ENCODE data around the gene YTHDF2.
"Not testable (repeated sequence)": the region's sequence is repeated elsewhere in the genome, so short reads cannot be mapped to it uniquely, and the experiment has no call there.

The YTHDF2 gene

GRCh38 chr1:28736450-28737306 lies at the start of gene YTHDF2:
Gene YTHDF2 (plus strand): TSS chr1:28736940. CDS start chr1:28737121, 181 bp downstream.
- Histone ChIP-seq H3K9ac (ENCODE audit: low read length in 2 of 2) (peak within 1 kb of the TSS; percentile 93 to 98), H3K36me3 (ENCODE audit: control insufficient read depth in 2 of 2, insufficient read depth in 2 of 2, low read length in 2 of 2) (peaks cover 2 to 6% of the 10 kb centered on the region in 2 donors), H3K27ac (ENCODE audit: low read length) (peak within 1 kb of the TSS; percentile 94), H3K27me3 (ENCODE audit: control insufficient read depth in 1 of 2, insufficient read depth in 2 of 2, low read length in 2 of 2) (no peaks in the 10 kb centered on the region), H3K9me3 (ENCODE audit: control insufficient read depth in 2 of 2, low read length in 2 of 2) (no peaks in the 10 kb centered on the region), H3K4me3 (ENCODE audit: low read length in 2 of 2) (peak within 1 kb of the TSS; percentile 84 to 91), H3K4me1 (ENCODE audit: control insufficient read depth, insufficient read depth, low read length) (peaks cover 26% of the 10 kb centered on the region)

- H3K4me3 ChIP-seq (ENCODE audit: low read length in 2 of 2); H3K36me3 ChIP-seq (ENCODE audit: control insufficient read depth in 2 of 2, insufficient read depth in 2 of 2, low read length in 2 of 2): not testable (repeated sequence)
These were observed 45.1 kb upstream of the YTHDF2 start for GRCh38 chr1:28691627-28692026.

GRCh38 chr1:28703629-28704028 lies 33.1 kb upstream of the YTHDF2 start:
- H3K36me3 ChIP-seq (ENCODE audit: control insufficient read depth in 2 of 2, insufficient read depth in 2 of 2, low read length in 2 of 2): peaks cover 24 to 29% of the 10 kb centered on the region in 2 donors

More at GRCh38 chr1:28691627-28692026, 45.1 kb upstream of the YTHDF2 start:
- not testable (repeated sequence) for H3K27me3 ChIP-seq (ENCODE audit: control insufficient read depth in 1 of 2, insufficient read depth in 2 of 2, low read length in 2 of 2); H3K4me1 ChIP-seq (ENCODE audit: control insufficient read depth, insufficient read depth, low read length); H3K9ac ChIP-seq (ENCODE audit: low read length in 2 of 2); H3K27ac ChIP-seq (ENCODE audit: low read length); H3K9me3 ChIP-seq (ENCODE audit: control insufficient read depth in 2 of 2, low read length in 2 of 2)

DNA sequence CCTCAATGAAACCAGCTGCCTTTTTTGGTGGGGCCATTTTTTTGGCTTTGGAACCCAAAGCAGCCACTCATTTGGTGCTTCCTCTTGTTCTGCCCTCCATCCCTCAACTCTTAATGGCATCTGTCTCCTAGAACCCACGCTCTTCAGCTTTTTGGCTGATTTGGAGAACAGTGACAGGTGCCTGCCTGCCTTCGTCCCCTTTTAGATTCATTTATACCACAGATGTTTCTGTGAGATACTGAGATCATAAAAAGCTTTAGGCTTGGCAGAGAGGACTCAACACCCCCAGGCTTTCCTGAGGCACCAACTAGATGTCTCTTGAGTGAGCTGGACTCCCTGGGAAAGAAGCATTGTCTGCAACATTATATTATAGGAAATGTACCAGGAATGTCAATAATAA lies 20.4 kb upstream of the YTHDF2 start:
- no peak overlapping the region for H3K27ac ChIP-seq (ENCODE audit: low read length)
- H3K36me3 ChIP-seq (ENCODE audit: control insufficient read depth in 2 of 2, insufficient read depth in 2 of 2, low read length in 2 of 2): peaks cover 9 to 24% of the 10 kb centered on the region in 2 donors
- no peak overlapping the region for H3K4me3 ChIP-seq (ENCODE audit: low read length in 2 of 2)
- H3K9me3 ChIP-seq (ENCODE audit: control insufficient read depth in 2 of 2, low read length in 2 of 2): no peaks in the 10 kb centered on the region
- H3K4me1 ChIP-seq (ENCODE audit: control insufficient read depth, insufficient read depth, low read length): no peaks in the 10 kb centered on the region
- H3K27me3 ChIP-seq (ENCODE audit: control insufficient read depth in 1 of 2, insufficient read depth in 2 of 2, low read length in 2 of 2): no peaks in the 10 kb centered on the region
- H3K9ac ChIP-seq (ENCODE audit: low read length in 2 of 2): no peak overlapping the region

More at GRCh38 chr1:28703629-28704028, 33.1 kb upstream of the YTHDF2 start:
- H3K4me1 ChIP-seq (ENCODE audit: control insufficient read depth, insufficient read depth, low read length): no peaks in the 10 kb centered on the region
- H3K4me3 ChIP-seq (ENCODE audit: low read length in 2 of 2): no peak overlapping the region
- no peak overlapping the region for H3K9ac ChIP-seq (ENCODE audit: low read length in 2 of 2)
- H3K27me3 ChIP-seq (ENCODE audit: control insufficient read depth in 1 of 2, insufficient read depth in 2 of 2, low read length in 2 of 2): no peaks in the 10 kb centered on the region
- H3K27ac ChIP-seq (ENCODE audit: low read length): no peak overlapping the region
- no peaks in the 10 kb centered on the region for H3K9me3 ChIP-seq (ENCODE audit: control insufficient read depth in 2 of 2, low read length in 2 of 2)

GRCh38 chr1:28718166-28718565 lies 18.6 kb upstream of the YTHDF2 start:
- H3K27ac ChIP-seq (ENCODE audit: low read length): no peak overlapping the region
- no peak overlapping the region for H3K4me3 ChIP-seq (ENCODE audit: low read length in 2 of 2)
- H3K36me3 ChIP-seq (ENCODE audit: control insufficient read depth in 2 of 2, insufficient read depth in 2 of 2, low read length in 2 of 2): peaks cover 8 to 14% of the 10 kb centered on the region in 2 donors
- no peak overlapping the region for H3K9ac ChIP-seq (ENCODE audit: low read length in 2 of 2)
- no peaks in the 10 kb centered on the region for H3K4me1 ChIP-seq (ENCODE audit: control insufficient read depth, insufficient read depth, low read length)
- no peaks in the 10 kb centered on the region for H3K27me3 ChIP-seq (ENCODE audit: control insufficient read depth in 1 of 2, insufficient read depth in 2 of 2, low read length in 2 of 2)
- H3K9me3 ChIP-seq (ENCODE audit: control insufficient read depth in 2 of 2, low read length in 2 of 2): no peaks in the 10 kb centered on the region

- Histone ChIP-seq H3K4me3 (ENCODE audit: low read length in 2 of 2) (no peak overlapping the region), H3K9ac (ENCODE audit: low read length in 2 of 2) (no peak overlapping the region), H3K4me1 (ENCODE audit: control insufficient read depth, insufficient read depth, low read length) (no peaks in the 10 kb centered on the region), H3K27ac (ENCODE audit: low read length) (no peak overlapping the region), H3K36me3 (ENCODE audit: control insufficient read depth in 2 of 2, insufficient read depth in 2 of 2, low read length in 2 of 2) (peaks cover 8 to 11% of the 10 kb centered on the region in 2 donors), H3K27me3 (ENCODE audit: control insufficient read depth in 1 of 2, insufficient read depth in 2 of 2, low read length in 2 of 2) (no peaks in the 10 kb centered on the region), H3K9me3 (ENCODE audit: control insufficient read depth in 2 of 2, low read length in 2 of 2) (no peaks in the 10 kb centered on the region)
These were observed 18.0 kb upstream of the YTHDF2 start for GRCh38 chr1:28718586-28719331.

GRCh38 chr1:28719332-28719619 lies 17.5 kb upstream of the YTHDF2 start:
- Histone ChIP-seq H3K27me3 (ENCODE audit: control insufficient read depth in 1 of 2, insufficient read depth in 2 of 2, low read length in 2 of 2) (no peaks in the 10 kb centered on the region), H3K4me1 (ENCODE audit: control insufficient read depth, insufficient read depth, low read length) (no peaks in the 10 kb centered on the region), H3K4me3 (ENCODE audit: low read length in 2 of 2) (no peak overlapping the region), H3K9me3 (ENCODE audit: control insufficient read depth in 2 of 2, low read length in 2 of 2) (no peaks in the 10 kb centered on the region), H3K36me3 (ENCODE audit: control insufficient read depth in 2 of 2, insufficient read depth in 2 of 2, low read length in 2 of 2) (peaks cover 5 to 6% of the 10 kb centered on the region in 2 donors), H3K27ac (ENCODE audit: low read length) (no peak overlapping the region), H3K9ac (ENCODE audit: low read length in 2 of 2) (no peak overlapping the region)

GRCh38 chr1:28720376-28720775 lies 16.4 kb upstream of the YTHDF2 start:
- Histone ChIP-seq H3K4me1 (ENCODE audit: control insufficient read depth, insufficient read depth, low read length) (no peaks in the 10 kb centered on the region), H3K27ac (ENCODE audit: low read length) (no peak overlapping the region), H3K9ac (ENCODE audit: low read length in 2 of 2) (no peak overlapping the region), H3K36me3 (ENCODE audit: control insufficient read depth in 2 of 2, insufficient read depth in 2 of 2, low read length in 2 of 2) (no peaks in the 10 kb centered on the region), H3K27me3 (ENCODE audit: control insufficient read depth in 1 of 2, insufficient read depth in 2 of 2, low read length in 2 of 2) (no peaks in the 10 kb centered on the region), H3K4me3 (ENCODE audit: low read length in 2 of 2) (no peak overlapping the region), H3K9me3 (ENCODE audit: control insufficient read depth in 2 of 2, low read length in 2 of 2) (no peaks in the 10 kb centered on the region)

- not testable (repeated sequence) for H3K4me3 ChIP-seq (ENCODE audit: low read length in 2 of 2); H3K36me3 ChIP-seq (ENCODE audit: control insufficient read depth in 2 of 2, insufficient read depth in 2 of 2, low read length in 2 of 2); H3K9me3 ChIP-seq (ENCODE audit: control insufficient read depth in 2 of 2, low read length in 2 of 2)
These were observed 14.8 kb upstream of the YTHDF2 start for GRCh38 chr1:28721927-28722326.

DNA sequence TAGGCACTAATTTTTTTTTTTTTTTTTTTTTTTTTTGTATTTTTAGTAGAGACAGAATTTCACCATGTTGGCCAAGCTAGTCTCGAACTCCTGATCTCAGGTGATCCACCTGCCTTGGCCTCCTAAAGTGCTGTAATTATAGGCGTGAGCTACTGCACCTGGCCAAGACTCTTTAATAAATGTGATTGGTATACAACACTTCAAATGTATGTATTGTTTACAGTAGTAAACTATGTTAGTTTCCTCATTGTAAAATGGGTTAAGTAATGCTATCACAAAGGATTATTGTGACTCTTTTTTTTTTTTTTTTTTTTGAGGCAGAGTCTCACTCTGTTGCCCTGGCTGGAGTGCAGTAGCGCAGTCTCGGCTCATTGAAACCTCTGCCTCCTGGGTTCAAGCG lies 11.4 kb upstream of the YTHDF2 start:
- not testable (repeated sequence) for H3K9ac ChIP-seq (ENCODE audit: low read length in 2 of 2); H3K4me3 ChIP-seq (ENCODE audit: low read length in 2 of 2); H3K9me3 ChIP-seq (ENCODE audit: control insufficient read depth in 2 of 2, low read length in 2 of 2); H3K27ac ChIP-seq (ENCODE audit: low read length); H3K36me3 ChIP-seq (ENCODE audit: control insufficient read depth in 2 of 2, insufficient read depth in 2 of 2, low read length in 2 of 2); H3K27me3 ChIP-seq (ENCODE audit: control insufficient read depth in 1 of 2, insufficient read depth in 2 of 2, low read length in 2 of 2); H3K4me1 ChIP-seq (ENCODE audit: control insufficient read depth, insufficient read depth, low read length)

More at GRCh38 chr1:28721927-28722326, 14.8 kb upstream of the YTHDF2 start:
- not testable (repeated sequence) for H3K27ac ChIP-seq (ENCODE audit: low read length); H3K27me3 ChIP-seq (ENCODE audit: control insufficient read depth in 1 of 2, insufficient read depth in 2 of 2, low read length in 2 of 2); H3K4me1 ChIP-seq (ENCODE audit: control insufficient read depth, insufficient read depth, low read length); H3K9ac ChIP-seq (ENCODE audit: low read length in 2 of 2)
